ENCODE results near the gene LRRC27.

GRCh38 chr10:132408823-132409666, 77.1 kb downstream of the LRRC27 start:
- no peak for TF ChIP-seq CTCF (IDR thresholded peaks at IDR 0.05)
- TF ChIP-seq POLR2AphosphoS5 (IDR thresholded peaks at IDR 0.05), result no peak
- no peak for TF ChIP-seq POLR2A (IDR thresholded peaks at IDR 0.05)
